Chondrocyte (in vitro differentiated cells): ENCODE data around the gene PLXND1. TPM values are rescaled to one million over a fixed set of nuclear protein-coding genes. Genes with fewer than 3 reads are reported as not detected.
A peak's percentile ranks its signal among the peaks of the same experiment; 100 is the strongest.

Experiments
- DNase-seq: peaks from one replicate; pipeline ENCODE4 v3.0.0; 2021; ENCODE audit warnings: mixed read lengths, low spot score
- H3K27ac Mint-ChIP-seq: one replicate; pipeline ENCODE4 v1.8.0; 2021; ENCODE audit warnings: mild to moderate bottlenecking, moderate library complexity, mixed read lengths; ENCODE audit not compliant: unreplicated experiment
- H3K27me3 Mint-ChIP-seq: 2 replicates; pipeline ENCODE4 v1.8.0; 2021; ENCODE audit warnings: low read depth, mixed read lengths
- H3K36me3 Mint-ChIP-seq: 2 replicates; pipeline ENCODE4 v1.8.0; 2021; ENCODE audit warnings: low read depth, mixed read lengths
- H3K4me1 Mint-ChIP-seq: 2 replicates; pipeline ENCODE4 v1.8.0; 2021; ENCODE audit warnings: low read depth, mild to moderate bottlenecking, mixed read lengths
- H3K4me3 Mint-ChIP-seq: one replicate; pipeline ENCODE4 v1.8.0; 2021; ENCODE audit warnings: mild to moderate bottlenecking, moderate library complexity, mixed read lengths; ENCODE audit not compliant: unreplicated experiment
- H3K9me3 Mint-ChIP-seq: 2 replicates; pipeline ENCODE4 v1.8.0; 2021; ENCODE audit warnings: low read depth, mixed read lengths
- CTCF ChIP-seq: fragments of 200-600 bp; sonication (generic); IDR thresholded peaks from 2 replicates; pipeline ENCODE4 v1.5.0; 2021; ENCODE audit warnings: antibody characterized with exemption, mild to moderate bottlenecking, moderate library complexity
- total RNA-seq: library from RNA; stranded (reverse); gene quantifications from 3 replicates; pipeline ENCODE4 v1.2.1, GENCODE V29; 2021

PLXND1 gene
- total RNA-seq, 1 donor from 2014 or later: 267 TPM

DNA sequence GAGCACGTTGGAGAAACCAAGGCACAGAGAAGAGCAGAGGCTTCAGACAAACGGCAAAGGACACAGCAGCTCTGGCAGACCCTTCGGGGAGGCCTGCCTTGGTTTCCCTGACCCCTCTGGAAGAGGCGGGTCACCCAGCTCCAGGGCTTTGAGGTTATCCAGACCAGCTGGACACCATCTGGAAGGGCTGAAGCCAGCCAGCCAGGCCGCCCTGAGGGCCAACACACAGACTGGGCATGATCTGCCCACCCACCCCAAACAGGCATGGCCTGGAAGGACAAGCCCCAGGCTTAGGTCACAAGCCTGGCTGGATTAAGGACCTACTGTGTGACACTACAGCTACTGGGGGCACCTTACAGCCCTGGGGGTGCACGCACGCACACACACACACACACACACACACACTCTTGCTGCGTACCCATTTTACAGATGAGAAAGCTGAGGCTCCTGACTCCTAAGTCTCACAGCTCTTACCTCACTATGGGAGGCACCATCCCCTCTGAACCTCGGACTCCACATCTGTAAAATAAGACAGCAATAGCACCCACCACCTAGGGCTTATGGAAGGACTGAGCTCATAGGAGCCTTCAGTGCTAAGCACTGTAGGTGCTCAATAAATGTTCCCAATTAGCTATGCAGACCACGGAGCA lies 10.8 kb downstream of the PLXND1 start:
- no peak for DNase-seq
- peaks cover 3% of the 10 kb centered on the region for H3K36me3 Mint-ChIP-seq
- peaks cover 93% of the 10 kb centered on the region for H3K4me1 Mint-ChIP-seq
- no peaks in the 10 kb centered on the region for H3K9me3 Mint-ChIP-seq
- TF ChIP-seq CTCF: no peak
- H3K27ac Mint-ChIP-seq: peak overlapping the region; percentile 99
- peak overlapping the region; percentile 53 for H3K4me3 Mint-ChIP-seq
- no peaks in the 10 kb centered on the region for H3K27me3 Mint-ChIP-seq

DNA sequence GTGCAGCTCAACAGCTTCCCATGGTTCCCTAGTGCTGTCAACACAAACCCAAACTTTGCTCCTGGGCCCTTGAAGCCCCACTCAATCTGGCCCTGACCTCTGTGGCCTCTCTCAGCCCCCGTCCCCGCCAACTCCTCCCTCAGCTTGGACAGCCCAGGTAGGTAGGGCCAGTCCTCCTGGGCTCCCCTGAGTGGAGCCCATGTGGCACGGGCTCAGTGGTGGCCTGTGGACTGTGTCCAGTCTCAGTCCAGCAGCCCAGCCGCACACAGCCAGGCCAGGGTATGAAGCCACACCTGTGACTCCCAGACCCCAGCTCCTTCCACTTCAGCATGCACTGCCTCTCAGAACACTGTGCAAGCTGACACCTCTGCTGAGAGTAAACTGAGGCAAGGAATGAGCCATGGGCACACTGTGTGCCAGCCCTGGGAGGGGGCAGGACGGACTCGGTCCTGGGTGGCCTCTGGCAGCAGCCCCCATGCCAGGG lies 11.5 kb downstream of the PLXND1 start:
- Mint-ChIP-seq H3K4me3 (no peak overlapping the region), H3K9me3 (no peaks in the 10 kb centered on the region), H3K36me3 (peaks cover 3% of the 10 kb centered on the region), H3K27ac (peak overlapping the region; percentile 99), H3K27me3 (no peaks in the 10 kb centered on the region), H3K4me1 (peaks cover 93% of the 10 kb centered on the region)
- TF ChIP-seq CTCF: no peak
- DNase-seq: no peak

- H3K27me3 Mint-ChIP-seq: no peaks in the 10 kb centered on the region
- peak overlapping the region; percentile 46 for H3K4me3 Mint-ChIP-seq
- peak overlapping the region; percentile 99 for H3K27ac Mint-ChIP-seq
- H3K9me3 Mint-ChIP-seq: no peaks in the 10 kb centered on the region
- TF ChIP-seq CTCF: no peak
- no peak for DNase-seq
- H3K36me3 Mint-ChIP-seq: peaks cover 3% of the 10 kb centered on the region
- peaks cover 92% of the 10 kb centered on the region for H3K4me1 Mint-ChIP-seq
Observed at GRCh38 chr3:129594409-129594808, 12.1 kb downstream of the PLXND1 start.

GRCh38 chr3:129593595-129594339 lies 12.7 kb downstream of the PLXND1 start:
- TF ChIP-seq CTCF: no peak
- H3K27ac Mint-ChIP-seq: peak overlapping the region; percentile 99
- no peaks in the 10 kb centered on the region for H3K27me3 Mint-ChIP-seq
- H3K9me3 Mint-ChIP-seq: no peaks in the 10 kb centered on the region
- H3K36me3 Mint-ChIP-seq: peaks cover 3% of the 10 kb centered on the region
- H3K4me1 Mint-ChIP-seq: peaks cover 86% of the 10 kb centered on the region
- no peak for DNase-seq
- H3K4me3 Mint-ChIP-seq: peak overlapping the region; percentile 46

DNA sequence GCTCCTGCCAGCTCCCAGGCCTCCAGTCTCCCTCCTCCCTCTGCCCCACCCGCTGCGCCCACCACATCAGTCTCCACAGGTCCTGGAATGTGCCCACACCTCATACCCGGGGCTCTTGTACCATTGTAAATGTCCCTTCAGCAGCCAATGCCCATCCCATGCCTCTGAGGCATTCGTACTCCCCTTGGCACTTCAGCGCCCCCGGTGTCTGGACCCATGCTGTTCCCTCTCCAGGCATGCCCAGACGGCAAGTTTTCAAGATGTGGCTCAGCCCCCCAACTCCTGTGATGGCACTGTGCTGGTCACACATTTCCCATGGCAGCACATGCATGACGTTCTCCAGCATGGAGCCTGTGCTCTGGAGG lies 13.3 kb downstream of the PLXND1 start:
- no peaks in the 10 kb centered on the region for H3K9me3 Mint-ChIP-seq
- no peak for DNase-seq
- H3K4me1 Mint-ChIP-seq: peaks cover 80% of the 10 kb centered on the region
- H3K36me3 Mint-ChIP-seq: peaks cover 3% of the 10 kb centered on the region
- peak overlapping the region; percentile 46 for H3K4me3 Mint-ChIP-seq
- H3K27ac Mint-ChIP-seq: peak overlapping the region; percentile 99
- no peaks in the 10 kb centered on the region for H3K27me3 Mint-ChIP-seq
- TF ChIP-seq CTCF: peak; percentile 48
